HUDEP-2 (cell line): Measurements from ENCODE around the gene WTAP.
"Not testable (repeated sequence)": the region's sequence is repeated elsewhere in the genome, so short reads cannot be mapped to it uniquely, and the experiment has no call there.

Source experiments
- DNase-seq, 76 experiments: peaks; one replicate each; lab custom pipeline; 2025; ENCODE audit not compliant: unreplicated experiment in 76 of 76; lab: John Stamatoyannopoulos, UW

Gene WTAP

DNA sequence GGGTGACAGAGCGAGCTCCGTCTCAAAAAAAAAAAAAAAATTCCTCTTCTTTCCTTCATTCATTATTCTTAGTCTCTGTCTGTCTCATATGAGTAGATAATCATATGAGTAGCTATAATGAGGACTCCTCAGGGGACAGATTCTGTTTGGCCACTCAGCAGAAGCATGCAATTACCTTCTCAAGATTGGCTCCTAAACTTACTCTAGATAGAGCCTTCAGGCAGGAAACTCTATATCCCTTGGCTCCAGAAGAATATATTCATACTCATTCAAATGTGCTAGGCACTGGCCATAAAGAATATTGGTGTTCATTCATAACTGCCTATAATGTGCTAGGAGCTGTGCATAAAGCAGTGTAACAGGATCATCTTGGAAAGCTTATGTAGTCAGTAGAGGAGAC is 32.3 kb downstream of the WTAP start:
- DNase-seq, result no peak

DNA sequence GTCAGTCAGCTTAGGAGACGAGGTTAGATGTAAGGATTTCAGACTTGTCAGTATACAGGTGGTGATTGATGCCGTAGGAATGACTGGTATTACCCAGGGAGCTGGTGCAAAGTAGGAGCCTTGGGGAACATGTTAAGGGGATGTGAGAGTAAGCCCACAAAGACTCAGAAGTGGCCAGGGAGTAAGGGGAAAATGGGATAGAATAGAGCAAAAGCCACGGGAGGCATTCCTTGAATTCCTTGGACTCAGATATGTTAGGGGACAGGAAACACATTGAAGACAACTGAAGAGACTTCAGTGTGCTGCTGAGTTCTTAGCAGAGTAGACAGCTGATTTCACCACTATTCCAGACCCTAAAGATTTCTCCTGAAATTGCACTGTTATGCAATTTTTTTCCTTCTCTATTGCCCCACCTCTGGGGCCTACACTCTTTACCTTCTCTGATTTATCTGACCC is 33.3 kb downstream of the WTAP start:
- no peak for DNase-seq

DNA sequence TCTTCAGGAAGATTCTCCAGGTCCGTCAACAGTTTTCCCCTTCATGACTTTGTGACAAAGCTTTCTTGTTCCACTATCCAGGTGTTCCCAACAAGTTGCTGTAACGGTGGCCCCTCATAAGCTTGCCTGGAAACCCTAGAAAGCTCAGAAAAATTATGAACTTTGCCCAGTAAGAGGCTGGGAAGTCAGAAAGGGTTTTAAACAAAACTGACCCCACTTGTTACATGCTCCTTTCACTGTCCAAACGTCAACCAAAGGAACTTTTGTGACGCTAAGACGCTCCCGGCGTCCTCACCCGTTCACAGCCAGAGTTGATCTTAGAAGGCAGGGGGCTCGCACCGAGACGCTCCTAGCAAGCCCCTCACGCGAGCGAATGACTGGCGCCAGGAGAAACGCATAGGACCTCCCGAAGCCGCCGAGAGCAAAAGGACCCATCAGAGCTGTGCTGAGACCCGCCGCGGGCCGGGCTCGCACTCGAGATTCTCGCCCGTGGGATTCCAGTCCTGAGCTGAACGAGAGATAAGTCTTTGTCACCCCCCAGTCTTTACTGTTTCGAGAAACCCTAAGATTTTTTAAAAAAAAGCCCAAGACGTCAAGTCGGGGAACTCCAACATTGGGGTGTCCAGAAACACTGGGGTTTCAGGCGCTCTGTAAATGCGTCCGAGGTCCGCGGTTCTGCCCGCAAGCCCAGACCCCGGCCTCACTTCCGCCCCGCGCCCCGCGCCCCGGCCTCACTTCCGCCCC is 34.0 kb downstream of the WTAP start:
- peak in 9 of 76 experiments; percentile 13 to 83 (median 43) for DNase-seq

DNA sequence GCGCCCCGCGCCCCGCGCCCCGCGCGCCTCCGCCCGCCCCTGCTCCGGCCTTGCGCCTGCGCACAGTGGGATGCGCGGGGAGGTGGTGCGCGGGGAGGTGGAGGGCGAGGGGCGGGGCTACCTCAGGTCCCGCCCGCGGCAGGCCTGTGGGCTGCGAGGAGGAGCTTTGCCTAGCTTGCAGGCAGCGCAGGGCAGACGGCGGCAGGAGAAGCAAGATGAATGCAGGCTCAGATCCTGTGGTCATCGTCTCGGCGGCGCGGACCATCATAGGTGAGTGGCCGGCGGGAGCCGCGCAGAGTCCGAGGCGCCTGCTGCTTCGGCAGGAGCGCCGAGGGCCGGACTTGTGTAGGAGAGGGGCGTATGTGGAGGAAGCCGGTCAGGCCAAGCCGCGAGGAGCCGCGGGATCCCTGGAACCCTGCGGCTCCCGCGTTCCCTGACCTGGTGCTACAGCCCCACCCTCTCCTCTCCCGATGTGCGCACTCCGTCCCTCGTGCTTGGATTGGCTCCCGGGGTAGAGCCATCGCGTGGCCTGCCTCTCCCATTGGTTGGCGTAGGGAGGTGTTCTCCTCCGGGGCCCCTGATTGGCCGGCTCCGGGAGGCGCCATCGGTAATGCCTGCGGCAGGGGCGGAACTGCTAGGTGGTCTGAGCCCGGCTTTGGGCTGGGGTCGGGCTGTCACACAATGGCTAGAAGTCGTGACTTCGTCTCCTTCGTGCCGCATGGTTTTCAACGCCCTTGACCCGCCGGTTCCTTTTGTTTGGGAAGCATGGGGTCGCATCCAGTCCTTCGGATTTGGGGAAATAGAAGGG is 34.8 kb downstream of the WTAP start, which contains the start of gene ACAT2:
Gene ACAT2, plus strand, starts transcription at position 173 of the 808 bp plus-strand sequence. Its CDS starts 43 bp downstream, at position 216.
- DNase-seq, result peak; percentile 75 to 98 (median 96)

DNA sequence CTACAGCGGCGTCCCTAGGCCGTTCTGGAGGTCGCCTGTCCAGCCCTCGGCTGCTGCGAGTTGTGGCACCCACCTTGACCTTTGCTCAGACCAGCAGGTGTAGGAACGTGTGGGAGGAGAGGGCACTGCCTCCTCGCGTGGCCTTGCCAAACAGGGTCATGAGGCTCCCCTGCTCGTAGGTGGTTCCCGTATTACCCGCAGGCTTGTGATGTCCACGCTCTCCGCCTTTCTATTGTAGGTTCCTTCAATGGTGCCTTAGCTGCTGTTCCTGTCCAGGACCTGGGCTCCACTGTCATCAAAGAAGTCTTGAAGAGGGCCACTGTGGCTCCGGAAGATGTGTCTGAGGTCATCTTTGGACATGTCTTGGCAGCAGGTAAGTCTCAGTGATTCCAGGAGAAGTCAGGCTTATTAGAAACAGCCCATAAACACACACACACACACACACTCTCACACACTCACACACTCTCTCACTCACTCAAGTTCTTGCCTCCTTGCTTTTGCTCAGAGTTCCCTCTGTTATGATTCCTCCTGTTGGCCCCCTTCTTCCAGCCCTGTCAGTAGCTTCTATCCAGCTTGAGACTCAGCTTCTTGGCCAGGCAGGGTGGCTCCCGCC is 35.5 kb downstream of the WTAP start:
- peak in 16 of 76 experiments; percentile 14 to 51 (median 32) for DNase-seq

DNA sequence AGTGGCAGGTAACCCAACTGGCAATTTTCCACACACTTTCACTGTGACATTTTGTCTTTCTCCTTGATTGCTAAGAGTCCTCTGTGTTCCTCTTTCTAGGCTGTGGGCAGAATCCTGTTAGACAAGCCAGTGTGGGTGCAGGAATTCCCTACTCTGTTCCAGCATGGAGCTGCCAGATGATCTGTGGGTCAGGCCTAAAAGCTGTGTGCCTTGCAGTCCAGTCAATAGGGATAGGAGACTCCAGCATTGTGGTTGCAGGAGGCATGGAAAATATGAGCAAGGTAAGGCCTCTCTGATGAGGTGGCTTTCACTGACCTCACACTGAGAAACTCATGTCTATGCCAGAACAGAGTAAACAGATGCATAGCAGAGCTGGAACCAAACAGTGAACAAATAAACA is 39.6 kb downstream of the WTAP start:
- DNase-seq, result no peak

DNA sequence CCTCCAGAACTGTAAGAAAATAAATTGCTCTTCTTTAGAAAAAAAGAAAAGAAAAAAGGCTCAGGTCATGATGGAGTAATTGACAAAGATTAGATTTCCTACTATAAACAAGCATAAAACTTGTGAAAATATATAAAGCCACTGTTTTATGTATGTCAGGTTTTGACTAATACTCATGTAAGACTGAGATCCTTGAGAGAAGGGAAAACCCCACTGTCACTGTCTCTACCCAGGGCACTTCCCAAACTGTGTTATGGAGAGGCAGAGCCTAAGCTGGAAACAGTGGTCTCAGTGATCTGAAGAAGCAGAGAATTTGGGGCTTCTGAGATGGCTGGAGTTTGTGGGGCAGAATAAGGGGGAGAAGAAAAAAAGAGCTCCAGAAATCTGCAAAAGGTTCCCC is 42.2 kb downstream of the WTAP start:
- DNase-seq, result no peak

DNA sequence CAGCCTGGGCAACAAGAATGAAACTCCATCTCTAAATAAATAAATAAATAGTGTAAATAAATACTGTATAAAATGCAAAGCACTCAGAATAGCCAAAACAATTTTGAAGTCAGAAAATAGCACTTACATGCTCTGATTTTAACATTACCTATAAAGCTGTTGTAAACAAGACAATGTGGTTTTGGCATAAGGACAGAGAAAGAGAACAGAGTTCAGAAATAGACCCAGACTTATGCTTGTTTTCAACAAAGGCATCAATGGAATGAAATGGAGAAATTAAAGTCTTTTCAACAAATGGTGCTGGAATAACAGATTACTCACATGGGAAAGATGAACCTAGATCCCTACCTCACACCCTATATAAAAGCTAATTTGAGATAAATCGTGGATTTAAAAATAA is 44.9 kb downstream of the WTAP start:
- no peak for DNase-seq

DNA sequence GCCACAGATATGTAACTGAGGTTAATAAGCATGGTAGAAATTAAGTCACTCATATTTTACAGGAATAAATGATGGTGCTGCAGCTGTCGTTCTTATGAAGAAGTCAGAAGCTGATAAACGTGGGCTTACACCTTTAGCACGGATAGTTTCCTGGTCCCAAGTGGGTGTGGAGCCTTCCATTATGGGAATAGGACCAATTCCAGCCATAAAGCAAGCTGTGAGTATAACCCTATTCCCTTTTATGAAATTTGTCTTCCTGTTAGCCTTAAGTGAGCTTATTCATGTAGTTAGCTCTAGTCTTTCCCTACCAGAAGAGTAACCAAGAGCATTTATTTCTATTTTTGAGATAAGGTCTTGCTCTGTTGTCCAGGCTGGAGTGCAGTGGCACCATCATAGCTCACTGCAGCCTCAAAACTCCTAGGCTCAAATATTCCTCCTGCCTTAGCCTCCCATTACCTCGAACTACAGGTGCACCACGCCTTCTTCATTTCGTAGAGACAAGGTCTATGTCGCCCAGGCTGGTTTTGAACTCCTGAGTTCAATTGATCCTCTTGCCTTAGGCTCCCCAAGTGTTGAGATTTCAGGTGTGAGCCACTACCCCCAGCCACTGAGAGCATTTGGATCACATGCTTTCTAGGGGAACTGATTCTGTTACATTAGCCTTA is 50.1 kb downstream of the WTAP start:
- DNase-seq, result no peak

DNA sequence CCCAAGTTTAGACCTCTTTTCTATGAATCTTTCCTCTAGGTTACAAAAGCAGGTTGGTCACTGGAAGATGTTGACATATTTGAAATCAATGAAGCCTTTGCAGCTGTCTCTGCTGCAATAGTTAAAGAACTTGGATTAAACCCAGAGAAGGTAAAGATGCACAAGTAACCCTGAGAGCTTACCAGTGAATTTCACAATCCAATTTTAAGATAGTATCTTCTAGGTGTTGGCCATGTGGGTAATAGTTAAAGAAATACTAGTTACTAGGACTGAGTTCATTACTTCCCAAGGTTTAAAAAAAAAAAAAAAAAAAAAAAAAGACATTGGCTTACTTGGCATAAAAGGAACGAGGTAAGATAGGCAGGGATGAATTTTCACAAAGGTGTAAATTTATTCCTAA is 50.8 kb downstream of the WTAP start:
- DNase-seq, result no peak

DNA sequence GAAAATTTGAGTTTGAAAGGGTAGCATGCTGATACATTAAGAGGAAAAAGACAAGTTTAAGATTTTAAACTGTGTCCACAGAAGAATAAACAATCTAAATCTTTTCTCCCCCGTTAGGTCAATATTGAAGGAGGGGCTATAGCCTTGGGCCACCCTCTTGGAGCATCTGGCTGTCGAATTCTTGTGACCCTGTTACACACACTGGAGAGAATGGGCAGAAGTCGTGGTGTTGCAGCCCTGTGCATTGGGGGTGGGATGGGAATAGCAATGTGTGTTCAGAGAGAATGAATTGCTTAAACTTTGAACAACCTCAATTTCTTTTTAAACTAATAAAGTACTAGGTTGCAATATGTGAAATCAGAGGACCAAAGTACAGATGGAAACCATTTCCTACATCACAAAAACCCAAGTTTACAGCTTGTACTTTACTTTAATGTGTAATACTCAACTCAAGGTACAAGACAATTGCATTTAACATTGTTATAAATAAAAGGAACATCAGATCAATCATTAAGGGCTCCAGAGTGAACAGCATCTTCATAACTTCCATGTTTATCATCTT is 51.3 kb downstream of the WTAP start:
- no peak for DNase-seq

DNA sequence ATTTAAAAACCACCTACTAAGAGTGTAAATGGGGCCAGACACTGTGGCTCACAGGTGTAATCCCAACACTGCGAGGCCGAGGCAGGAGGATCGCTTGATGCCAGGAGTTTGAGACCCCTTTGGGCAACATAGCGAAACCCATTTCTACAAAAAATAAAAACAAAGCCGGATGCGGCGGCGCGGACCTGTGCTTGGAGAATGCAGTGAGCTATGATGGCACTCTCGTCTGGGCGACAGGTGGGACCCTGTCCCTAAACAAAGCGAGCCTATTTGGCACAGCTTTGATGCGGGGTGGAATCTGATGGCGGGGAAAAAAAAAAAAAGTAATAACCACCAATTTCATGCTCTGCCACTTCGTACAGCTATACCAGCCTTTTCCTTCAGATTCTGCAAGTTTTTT is 61.0 kb downstream of the WTAP start:
- no peak for DNase-seq

DNA sequence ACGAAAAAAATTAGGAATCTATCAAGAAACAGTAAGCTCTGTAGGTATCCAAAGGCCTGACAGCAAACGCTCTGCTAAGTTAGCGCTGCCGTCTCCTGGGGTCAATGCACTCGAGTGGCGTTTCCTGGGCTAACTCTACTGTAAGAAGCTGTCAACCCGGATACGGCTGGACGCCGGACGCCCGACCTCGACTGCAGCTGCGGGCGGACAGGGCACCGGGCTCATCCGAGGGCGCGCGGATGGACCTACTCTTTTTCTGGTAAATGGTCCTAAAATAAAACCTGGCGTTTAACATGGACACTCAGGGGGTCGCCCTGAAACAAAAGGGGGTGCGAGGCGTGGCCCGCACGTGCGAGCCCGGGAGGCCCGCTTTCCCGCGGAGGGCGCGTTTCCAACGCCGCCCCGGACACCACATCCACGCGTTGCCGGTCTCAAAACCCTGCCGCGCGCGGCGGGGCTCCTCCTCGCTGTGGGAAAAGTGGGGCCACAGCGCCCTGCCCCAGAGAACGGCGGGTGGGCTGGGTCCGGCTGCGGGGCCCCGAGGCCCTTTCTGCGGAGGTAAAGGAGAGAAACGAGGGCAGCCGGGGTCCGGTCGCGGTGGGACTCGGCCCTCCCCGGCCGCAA is 61.6 kb downstream of the WTAP start:
- peak in 18 of 76 experiments; percentile 14 to 39 (median 26) for DNase-seq

DNA sequence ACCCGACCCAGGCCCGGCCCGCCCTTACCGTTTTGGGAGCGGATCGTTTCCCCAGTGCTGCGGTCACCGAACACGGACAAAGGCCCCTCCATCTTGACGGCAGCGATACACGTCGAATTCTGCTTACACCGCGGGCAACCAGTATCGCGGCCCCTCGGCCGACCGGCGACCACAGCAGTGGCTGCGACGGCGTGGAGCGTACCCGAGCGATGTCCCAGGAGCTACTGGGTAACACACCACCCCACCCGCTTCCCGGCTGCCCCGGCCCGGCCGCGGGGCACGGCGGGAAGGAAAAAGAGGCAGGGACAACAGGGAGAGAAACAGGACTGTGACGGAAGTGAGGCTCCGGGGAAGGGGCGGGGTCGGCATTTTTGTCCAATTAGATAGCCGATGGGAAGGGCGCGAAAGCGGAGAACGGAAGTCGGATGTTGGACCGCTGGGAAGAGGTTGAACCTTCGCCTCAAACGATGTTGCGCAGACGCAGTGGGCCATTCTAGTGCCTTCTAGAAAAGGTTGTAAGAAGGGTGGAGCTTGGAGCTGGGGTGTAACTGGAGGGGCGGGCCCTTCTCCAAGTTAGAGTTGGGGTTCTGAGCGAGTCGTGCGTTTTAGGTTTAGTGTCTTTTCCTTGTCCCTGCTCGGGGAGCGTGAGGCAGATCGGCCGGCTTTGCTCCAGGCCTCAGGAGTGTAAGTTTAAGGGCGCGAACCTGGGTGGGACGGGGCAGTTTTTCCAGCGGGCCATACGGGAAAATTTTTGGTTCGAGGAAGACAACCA is 62.3 kb downstream of the WTAP start, which contains the start of gene TCP1:
Gene TCP1, minus strand, starts transcription at position 226 of the 772 bp plus-strand sequence. Its CDS starts 134 bp downstream, at position 92.
- peak; percentile 75 to 100 (median 99) for DNase-seq

DNA sequence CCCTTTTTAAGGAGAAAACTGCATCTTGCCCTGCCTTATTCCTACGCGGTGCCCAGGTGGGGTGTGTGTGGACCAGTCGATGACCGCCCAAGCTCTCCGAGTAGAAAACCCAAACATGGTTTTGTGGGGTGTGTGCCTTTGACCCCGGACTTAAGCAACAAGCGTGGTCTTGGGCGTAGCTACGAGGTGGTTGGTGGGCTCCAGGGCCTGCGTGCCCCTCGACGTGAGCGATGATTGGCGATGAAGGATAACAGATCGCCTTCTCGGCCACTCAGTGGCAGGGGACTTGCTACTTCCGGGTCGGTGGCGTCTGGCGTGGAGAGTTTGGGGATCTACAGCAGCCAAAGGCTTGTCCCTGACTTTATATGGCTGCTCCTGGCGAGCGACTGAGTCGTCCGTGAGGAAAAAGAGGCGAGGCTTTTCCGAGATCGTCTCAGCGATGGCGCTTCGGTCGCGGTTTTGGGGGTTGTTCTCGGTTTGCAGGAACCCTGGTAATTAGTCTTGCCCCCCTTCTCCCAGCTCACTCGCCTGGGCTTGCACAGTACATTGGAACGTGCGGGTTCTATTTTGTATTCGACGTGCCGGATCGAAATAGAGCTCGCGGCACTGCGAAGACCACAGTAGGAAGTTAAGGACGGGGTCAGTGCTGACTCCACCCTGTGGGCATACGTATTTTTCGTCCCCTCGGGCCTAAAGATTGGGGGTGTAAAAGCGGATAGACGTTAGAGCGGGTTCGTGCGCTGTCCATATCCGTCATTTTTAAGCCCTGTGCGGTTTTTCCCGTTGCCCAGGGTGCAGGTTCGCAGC is 63.0 kb downstream of the WTAP start, which contains the start of gene MRPL18:
Gene MRPL18, plus strand, starts transcription at position 319 of the 807 bp plus-strand sequence. Its CDS starts 121 bp downstream, at position 440.
- peak in 75 of 76 experiments; percentile 67 to 98 (median 92) for DNase-seq

DNA sequence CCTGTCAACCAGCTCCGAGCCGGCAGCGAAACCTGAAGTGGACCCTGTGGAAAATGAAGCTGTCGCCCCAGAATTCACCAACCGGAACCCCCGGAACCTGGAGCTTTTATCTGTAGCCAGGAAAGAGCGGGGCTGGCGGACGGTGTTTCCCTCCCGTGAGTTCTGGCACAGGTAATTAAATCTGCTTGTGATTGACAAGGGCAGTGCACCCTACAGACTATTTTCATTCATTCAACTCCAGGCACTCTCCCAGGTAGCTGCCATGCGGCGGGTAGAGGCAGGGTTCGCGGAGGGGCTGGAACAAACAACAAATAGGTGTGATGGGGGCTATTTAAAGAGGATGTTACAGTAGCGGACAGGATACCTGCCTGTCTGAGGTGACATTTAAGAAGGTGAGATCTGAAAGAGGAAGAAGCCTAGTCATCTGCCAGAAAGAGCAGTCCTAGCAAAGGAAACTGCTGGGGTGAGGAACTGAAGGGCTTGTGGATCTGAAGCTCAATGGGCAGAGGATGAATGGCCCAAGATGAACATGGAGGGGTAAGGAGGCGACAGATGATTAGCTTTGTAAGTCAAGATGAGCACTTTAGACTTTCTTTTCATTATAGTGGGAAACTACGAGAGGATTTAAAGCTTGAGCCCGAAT is 63.8 kb downstream of the WTAP start:
- no peak for DNase-seq

DNA sequence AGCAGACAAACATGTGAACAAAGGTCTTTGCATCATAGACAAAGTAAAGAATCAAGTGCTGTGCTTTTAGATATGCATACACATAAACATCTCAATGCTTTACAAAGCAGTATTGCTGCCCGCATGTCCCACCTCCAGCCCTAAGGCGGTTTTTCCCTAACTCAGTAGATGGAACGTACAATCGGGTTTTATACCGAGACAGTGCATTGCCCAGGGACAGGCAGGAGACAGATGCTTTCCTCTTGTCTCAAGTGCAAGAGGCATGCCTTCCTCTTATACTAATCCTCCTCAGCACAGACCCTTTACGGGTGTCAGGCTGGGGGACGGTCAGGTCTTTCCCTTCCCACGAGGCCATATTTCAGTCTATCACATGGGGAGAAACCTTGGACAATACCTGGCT is 67.7 kb downstream of the WTAP start:
- not testable (repeated sequence) for DNase-seq

DNA sequence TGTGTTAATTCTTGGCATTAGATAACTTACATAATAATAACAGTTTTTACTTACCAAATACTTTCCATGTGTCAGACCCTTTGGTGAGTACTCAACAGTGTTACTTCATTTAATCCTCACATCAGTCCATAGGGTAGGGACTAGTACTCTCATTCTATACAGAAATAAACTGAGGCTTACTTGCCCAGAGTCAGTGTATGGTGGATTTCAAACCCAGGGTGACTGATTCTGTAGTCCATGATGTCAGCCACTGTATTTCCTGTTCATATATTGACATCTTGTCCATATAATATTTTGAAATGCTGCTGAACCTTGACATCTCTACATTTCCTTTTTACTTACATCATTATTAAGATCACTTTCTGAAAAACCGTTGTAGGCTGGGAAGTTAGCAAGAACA is 70.2 kb downstream of the WTAP start:
- no peak for DNase-seq
